Omental fat pad (tissue), 4 donors: ENCODE results near the gene RHOT1. TPM values are rescaled to one million over a fixed set of nuclear protein-coding genes. Genes with fewer than 3 reads are reported as not detected.
"Not testable (repeated sequence)": the region's sequence is repeated elsewhere in the genome, so short reads cannot be mapped to it uniquely, and the experiment has no call there.

Source experiments
- ATAC-seq: fragments of 150-250 bp; one replicate; pipeline ENCODE4 v1.9.1; 2016; ENCODE audit warnings: mild to moderate bottlenecking, moderate library complexity; ENCODE audit not compliant: low FRiP score
- DNase-seq: peaks from one replicate; pipeline ENCODE4 v3.0.0-alpha.2; 2019; ENCODE audit warnings: low spot score
- CTCF ChIP-seq, 3 donors: fragments of 450-650 bp; IDR thresholded peaks; one replicate each; pipeline ENCODE4 v1.5.1; 2016 to 2017; ENCODE audit warnings: antibody characterized with exemption in 3 of 3, mild to moderate bottlenecking in 3 of 3, moderate library complexity in 2 of 3
- total RNA-seq, 4 donors: library from RNA; depleted of rRNA; stranded (reverse); fragments of >200 nt; gene quantifications; one replicate each; pipeline ENCODE4 v1.1.0, GENCODE V29; 2016

The RHOT1 gene
- total RNA-seq, 4 donors from 2014 or later = 32.1 to 55.7 (median 42.6) TPM

- DNase-seq (no peak), ATAC-seq (no peak)
- no peak for TF ChIP-seq CTCF (IDR thresholded peaks at IDR 0.05)
Measured at GRCh38 chr17:32104158-32104557, 38.1 kb upstream of the RHOT1 start.

- not testable (repeated sequence) for DNase-seq, ATAC-seq
Measured at GRCh38 chr17:32106471-32106981, 35.8 kb upstream of the RHOT1 start.

GRCh38 chr17:32107194-32107593 lies 35.1 kb upstream of the RHOT1 start:
- not testable (repeated sequence) for ATAC-seq, DNase-seq

GRCh38 chr17:32110596-32110995 lies 31.7 kb upstream of the RHOT1 start:
- no peak for ATAC-seq
- TF ChIP-seq CTCF (IDR thresholded peaks at IDR 0.05) = no peak
- DNase-seq = no peak

- no peak for ATAC-seq
- no peak for TF ChIP-seq CTCF (IDR thresholded peaks at IDR 0.05)
Measured at GRCh38 chr17:32111141-32111771, 31.0 kb upstream of the RHOT1 start.

GRCh38 chr17:32112416-32112815 lies 29.9 kb upstream of the RHOT1 start:
- DNase-seq (no peak), ATAC-seq (no peak)
- no peak for TF ChIP-seq CTCF (IDR thresholded peaks at IDR 0.05)

More at GRCh38 chr17:32111141-32111771, 31.0 kb upstream of the RHOT1 start:
- DNase-seq = no peak

GRCh38 chr17:32114536-32114935 lies 27.8 kb upstream of the RHOT1 start:
- ATAC-seq (no peak), DNase-seq (no peak)
- TF ChIP-seq CTCF (IDR thresholded peaks at IDR 0.05) = no peak

- ATAC-seq, DNase-seq: not testable (repeated sequence)
Measured at GRCh38 chr17:32115546-32115945, 26.8 kb upstream of the RHOT1 start.

GRCh38 chr17:32116937-32117336 lies 25.4 kb upstream of the RHOT1 start:
- no peak for TF ChIP-seq CTCF (IDR thresholded peaks at IDR 0.05)
- no peak for DNase-seq
- no peak for ATAC-seq
